Hematopoietic multipotent progenitor cell treated with erythropoietin and hydrocortisone succinate and interleukin-3 and kit ligand, for 17 days (in vitro differentiated cells): ENCODE data around the gene LYRM9.
"Not testable (repeated sequence)": the region's sequence is repeated elsewhere in the genome, so short reads cannot be mapped to it uniquely, and the experiment has no call there.

Experiments
- DNase-seq: peaks from one replicate; pipeline ENCODE4 v3.0.0-alpha.2; 2015; ENCODE audit warnings: low spot score

LYRM9 gene

DNA sequence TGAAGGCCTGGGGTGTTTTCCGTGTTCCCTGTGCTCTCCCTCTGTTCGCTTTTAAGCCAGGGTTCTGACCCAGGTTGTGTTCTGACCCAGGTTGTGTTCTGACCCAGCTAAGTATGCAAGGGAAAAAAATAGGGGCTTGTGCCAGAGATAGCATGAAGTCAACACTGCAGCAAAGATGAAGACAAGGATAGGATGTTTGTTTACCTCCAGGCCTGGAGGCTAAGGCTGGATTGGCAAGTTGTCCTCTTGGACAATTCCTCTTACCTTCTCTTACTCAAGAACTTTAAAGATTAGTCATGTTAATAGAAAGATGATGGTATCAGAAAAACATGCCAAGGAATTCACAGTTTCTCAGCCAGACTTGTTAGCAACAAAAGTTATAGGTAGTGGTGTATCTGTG is 19.4 kb downstream of the LYRM9 start:
- no peak for DNase-seq

DNA sequence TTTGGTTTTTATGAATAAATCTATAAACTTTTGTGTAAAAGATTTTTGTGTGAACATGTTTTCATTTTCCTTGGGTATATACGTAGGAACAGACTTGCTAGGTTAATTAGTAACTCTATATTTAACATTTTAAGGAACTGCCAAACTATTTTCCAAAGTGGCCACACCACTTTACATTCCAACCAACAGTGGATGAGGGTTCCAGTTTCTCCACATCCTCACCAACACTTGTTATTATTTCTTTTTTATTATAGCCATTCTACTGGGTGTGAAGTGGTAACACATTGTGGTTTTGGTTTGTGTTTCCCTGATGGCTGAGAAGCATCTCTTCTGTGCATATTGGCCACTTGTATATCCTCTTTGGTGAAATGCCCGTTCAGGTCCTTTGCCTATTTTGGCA is 20.0 kb downstream of the LYRM9 start:
- no peak for DNase-seq

DNA sequence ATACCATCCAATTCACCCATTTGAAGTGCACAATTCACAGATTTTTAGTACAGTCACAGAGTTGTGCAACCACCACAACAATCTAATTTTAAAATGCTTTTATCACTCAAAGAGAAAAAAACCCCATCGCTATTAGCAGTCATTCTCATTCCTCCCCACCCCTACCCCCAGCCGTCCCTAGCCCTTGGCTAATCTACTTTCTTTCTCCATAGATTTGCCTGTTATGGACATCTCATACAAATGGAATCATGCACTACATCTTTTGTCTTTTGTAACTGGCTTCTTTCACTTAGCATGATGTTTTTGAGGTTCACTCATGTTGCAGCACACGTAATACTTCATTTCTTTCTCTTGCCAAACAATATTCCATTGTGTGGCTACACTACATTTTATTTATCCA is 20.4 kb downstream of the LYRM9 start:
- no peak for DNase-seq

DNA sequence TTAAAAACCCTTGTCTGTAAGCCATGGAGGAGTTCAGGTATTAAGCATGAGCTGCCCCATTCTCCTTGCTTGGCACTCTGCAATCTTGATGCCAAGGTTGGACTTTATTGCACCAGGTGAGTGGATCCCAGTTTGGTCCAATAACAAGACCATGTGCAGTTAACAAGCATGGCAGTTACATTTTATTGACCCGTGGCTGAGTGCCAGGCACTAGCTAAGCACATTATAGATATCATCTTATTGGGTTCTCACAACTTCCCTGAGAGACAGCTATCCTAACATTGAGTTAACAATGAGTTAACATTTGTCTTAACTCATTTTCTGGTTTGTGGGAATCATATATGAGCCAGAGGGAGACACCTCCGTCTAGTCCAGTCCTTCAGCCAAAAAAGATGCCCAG is 21.8 kb downstream of the LYRM9 start:
- no peak for DNase-seq

GRCh38 chr17:27870345-27870744 is 22.8 kb downstream of the LYRM9 start:
- no peak for DNase-seq

GRCh38 chr17:27868565-27868964 is 24.6 kb downstream of the LYRM9 start:
- DNase-seq: no peak

DNA sequence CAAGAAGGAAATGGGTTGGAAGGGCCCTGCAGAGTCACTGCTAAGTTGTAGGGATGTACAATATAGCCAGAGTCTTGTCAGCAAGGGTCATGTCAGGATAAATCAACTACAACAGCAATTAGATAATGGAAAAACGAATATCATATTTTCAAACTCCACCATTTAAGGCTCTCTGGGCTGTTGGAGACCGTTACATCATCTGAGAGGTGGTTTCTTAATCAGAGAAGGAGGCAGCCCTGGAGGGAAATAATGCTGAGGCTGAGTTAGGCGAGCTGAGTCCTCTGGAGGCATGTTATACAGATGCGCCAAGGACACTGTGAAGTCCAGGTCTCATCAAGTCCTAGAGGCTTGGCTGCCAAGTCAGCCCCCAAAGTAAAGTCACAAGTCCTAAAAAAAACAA is 30.3 kb downstream of the LYRM9 start:
- DNase-seq: no peak

DNA sequence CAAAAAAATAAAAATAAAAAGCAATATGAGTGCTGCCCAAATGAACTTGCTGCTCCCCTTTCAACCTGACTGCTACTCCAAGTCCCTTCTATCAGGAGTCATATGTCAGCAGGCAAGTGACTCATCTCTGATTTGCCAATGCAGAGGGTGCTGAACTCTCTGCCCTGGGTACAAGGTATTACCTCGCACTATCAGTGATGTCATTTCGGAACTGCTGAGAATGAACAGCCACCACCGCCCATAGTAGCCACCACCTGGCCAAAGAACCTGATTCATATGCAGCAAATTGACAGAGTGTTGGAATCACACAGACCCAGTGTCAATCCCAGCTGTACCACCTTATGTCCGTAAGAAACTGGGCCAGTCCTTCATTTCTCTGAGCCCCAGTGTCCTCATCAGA is 31.2 kb downstream of the LYRM9 start:
- no peak for DNase-seq

GRCh38 chr17:27860971-27861664 is 32.0 kb downstream of the LYRM9 start:
- DNase-seq: no peak

DNA sequence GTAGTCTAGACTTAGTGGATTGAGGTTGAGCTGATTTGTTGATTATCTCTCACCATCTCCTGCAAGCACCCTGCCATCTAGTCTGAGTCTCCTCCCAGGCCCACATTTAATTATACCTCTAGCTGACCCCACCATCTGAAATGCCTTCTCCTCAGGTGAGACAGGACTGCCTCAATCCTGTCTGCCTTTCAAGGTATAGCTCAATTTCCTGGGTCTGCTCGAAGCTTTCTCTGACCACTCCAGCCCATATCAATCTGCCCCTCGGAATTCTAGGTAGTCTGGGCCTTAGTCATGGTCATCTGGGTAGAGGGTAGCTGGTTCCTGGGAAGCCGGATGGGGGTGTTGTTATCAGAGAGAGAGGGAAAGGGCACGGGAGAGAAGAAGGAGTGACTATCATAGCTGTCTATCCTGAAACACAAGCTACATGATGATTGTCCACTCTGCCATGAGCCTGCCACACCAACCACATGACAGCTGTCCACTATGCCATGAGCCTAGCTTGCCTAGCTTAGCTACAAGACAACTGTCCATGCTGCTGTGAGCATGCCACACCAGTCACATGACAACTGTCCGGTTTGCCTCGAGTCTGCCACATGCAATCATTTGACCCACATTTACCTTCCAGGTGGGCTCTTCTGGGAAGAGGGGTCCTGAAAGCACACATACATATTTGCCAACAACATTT is 34.4 kb downstream of the LYRM9 start:
- DNase-seq: no peak

DNA sequence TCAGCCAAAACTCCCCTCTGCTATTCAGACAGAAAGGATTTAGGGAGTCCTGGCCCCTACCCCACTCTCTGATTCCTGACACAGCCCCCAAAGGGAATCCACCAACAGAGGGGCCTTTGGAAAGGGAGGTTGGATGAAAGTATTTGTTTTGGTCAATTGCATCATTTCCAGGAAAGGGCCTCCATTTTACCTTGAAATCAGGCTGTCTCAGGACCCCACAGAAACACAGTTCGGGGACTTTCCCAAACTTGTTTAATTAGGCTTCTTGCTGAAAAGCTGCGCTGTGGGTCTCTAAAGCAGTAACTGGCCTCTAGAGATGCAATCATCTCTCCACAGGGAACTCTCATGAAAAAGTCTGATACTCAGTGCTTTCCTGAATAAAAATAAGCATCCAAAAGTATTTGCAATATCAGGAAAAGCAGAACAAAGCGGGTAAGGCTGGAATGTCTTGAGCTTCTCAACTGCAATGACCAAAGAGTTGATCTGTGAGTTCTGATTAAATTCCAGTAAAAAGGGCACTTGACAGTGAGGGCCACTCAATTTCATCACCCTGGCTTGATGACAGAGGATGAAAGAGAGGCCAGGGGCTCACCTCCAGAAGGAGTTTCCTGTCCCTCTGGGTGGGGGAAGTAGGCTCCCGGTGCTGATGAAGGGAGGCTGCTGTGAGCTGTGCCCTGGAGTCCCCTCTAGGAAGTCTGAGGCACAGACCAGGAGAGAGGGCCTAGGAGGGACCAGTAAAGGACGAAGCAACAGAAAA is 36.3 kb downstream of the LYRM9 start:
- no peak for DNase-seq

GRCh38 chr17:27855454-27855853 is 37.7 kb downstream of the LYRM9 start:
- no peak for DNase-seq

GRCh38 chr17:27854163-27854562 is 39.0 kb downstream of the LYRM9 start:
- DNase-seq: no peak

- DNase-seq: no peak
These were observed 40.1 kb downstream of the LYRM9 start for GRCh38 chr17:27853091-27853490.

GRCh38 chr17:27849474-27850185 is 43.5 kb downstream of the LYRM9 start:
- DNase-seq: no peak

DNA sequence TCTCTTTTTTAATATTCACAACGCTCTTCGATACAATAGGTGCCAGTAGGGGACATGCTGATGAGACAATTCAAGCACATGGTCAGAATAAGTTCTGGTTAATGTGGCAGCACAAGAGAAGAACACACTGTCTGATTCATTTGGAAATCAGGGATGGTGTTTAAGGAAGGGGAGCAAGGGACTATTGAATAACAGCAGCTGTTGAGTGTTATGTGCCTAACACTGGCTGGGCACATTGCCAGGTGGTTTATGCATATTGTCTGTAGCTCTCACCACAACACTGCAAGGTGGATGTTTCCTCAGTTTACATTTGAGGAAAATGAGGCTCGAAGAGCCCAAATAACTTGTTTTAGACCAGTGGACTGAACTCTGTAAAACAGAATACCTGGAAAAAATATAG is 44.2 kb downstream of the LYRM9 start:
- DNase-seq: no peak

GRCh38 chr17:27846808-27847307 is 46.3 kb downstream of the LYRM9 start:
- not testable (repeated sequence) for DNase-seq

DNA sequence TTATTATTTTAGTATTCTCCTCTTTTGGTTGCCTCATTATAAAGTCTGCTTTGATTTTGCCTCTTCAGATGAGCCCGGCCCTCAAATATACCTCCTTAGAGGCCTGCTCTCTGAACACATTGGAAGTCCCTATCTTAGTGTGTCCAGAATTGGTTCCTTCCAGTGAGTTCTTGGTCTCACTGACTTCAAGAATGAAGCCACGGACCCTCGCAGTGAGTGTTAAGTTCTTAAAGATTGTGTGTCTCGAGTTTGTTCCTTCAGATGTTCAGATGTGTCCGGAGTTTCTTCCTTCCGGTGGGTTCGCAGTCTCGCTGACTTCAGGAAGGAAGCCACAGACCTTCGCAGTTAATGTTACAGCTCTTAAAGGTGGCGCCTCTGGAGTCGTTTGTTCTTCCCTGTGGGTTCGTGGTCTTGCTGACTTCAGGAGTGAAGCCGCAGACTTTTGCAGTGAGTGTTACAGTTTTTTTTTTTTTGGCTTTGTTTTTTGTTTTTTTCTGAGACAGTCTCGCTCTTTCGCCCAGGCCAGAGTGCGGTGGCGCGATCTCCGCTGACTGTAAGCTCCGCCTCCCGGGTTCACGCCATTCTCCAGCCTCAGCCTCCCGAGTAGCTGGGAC is 47.0 kb downstream of the LYRM9 start:
- DNase-seq: no peak

DNA sequence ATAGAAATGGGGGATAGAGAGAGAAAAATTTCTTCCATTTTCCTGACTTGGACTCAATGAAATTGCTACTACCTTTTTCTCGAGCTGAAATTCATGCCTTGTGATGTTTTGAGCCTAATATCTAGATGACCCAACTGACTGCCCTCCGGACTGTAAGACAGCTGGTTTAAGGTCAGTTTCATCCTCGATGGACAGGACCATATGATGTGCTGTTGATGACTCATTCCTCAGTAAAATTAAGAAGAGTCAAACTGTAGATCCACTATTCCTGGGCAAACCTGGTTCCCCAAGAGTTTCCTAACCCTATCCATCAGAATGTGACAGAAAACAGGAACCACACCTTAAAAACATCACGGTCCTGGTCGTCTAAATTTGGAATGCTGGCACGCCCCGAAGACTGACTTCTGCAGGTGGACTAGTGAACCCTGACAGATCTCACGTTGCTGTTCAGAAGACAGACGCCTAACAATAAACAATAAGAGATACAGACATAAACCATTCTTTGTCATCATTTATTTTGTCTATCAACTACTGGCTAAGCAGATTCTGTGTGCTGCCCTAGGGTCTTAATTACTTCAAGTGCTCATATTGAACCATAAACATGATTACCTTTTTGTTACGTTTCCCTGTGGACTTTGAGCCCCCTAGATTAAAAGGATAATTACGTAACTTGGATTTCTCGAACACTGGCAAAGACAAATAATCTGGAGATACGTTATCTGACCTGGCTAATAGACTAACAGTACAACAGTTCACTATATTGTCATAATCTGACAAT is 47.7 kb downstream of the LYRM9 start:
- DNase-seq: no peak

- no peak for DNase-seq
These were observed 52.5 kb downstream of the LYRM9 start for GRCh38 chr17:27840688-27841087.

DNA sequence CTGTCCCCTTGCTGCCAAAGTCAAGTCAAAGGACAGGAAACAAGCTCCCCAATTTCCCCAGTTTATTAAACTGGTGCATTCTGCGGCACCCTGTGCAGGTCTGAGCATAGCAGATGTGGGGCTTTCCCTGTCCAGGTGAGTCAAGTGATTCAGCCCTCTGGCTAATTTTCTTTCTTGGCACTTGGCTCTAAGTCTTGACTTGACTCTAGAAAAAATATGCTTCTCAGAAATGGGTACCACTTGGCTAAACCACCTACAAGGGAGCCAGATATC is 52.8 kb downstream of the LYRM9 start:
- not testable (repeated sequence) for DNase-seq
